Measurements from ENCODE around the gene YTHDF1.

- TF ChIP-seq, protein P1, sequence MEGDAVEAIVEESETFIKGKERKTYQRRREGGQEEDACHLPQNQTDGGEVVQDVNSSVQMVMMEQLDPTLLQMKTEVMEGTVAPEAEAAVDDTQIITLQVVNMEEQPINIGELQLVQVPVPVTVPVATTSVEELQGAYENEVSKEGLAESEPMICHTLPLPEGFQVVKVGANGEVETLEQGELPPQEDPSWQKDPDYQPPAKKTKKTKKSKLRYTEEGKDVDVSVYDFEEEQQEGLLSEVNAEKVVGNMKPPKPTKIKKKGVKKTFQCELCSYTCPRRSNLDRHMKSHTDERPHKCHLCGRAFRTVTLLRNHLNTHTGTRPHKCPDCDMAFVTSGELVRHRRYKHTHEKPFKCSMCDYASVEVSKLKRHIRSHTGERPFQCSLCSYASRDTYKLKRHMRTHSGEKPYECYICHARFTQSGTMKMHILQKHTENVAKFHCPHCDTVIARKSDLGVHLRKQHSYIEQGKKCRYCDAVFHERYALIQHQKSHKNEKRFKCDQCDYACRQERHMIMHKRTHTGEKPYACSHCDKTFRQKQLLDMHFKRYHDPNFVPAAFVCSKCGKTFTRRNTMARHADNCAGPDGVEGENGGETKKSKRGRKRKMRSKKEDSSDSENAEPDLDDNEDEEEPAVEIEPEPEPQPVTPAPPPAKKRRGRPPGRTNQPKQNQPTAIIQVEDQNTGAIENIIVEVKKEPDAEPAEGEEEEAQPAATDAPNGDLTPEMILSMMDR (IDR thresholded peaks at IDR 0.05), result no peak
- TF ChIP-seq POLR2A (IDR thresholded peaks at IDR 0.05; ENCODE audit: low read depth), result no peak
These were observed 51.2 kb downstream of the YTHDF1 start for GRCh38 chr20:63164484-63165355.

Measured in esophagus muscularis mucosa (tissue), 3 donors.